Adrenal gland (tissue), 5 donors: ENCODE measurements around the gene ANKRD36.
"Not testable (repeated sequence)": the region's sequence is repeated elsewhere in the genome, so short reads cannot be mapped to it uniquely, and the experiment has no call there.

ENCODE experiments used
- CTCF ChIP-seq, 6 experiments: fragments of 450-650 bp in 4 of 6; fragments of 200-600 bp in 2 of 6; sonication (generic) in 1 of 6; IDR thresholded peaks; 1 replicate in 5 of 6; 2 replicates in 1 of 6; pipeline versions ENCODE4 v1.5.1 to v1.8.0; 2016 to 2021; ENCODE audit warnings: antibody characterized with exemption in 6 of 6, mild to moderate bottlenecking in 2 of 6, moderate library complexity in 1 of 6
- POLR2A ChIP-seq, 2 donors: fragments of 450-650 bp; IDR thresholded peaks; one replicate each; pipeline ENCODE4 v1.6.1; 2017; ENCODE audit warnings: antibody characterized with exemption in 2 of 2, mild to moderate bottlenecking in 2 of 2, moderate library complexity in 1 of 2
- donor health status: DM: no; HTN: no; CAD: no.

- not testable (repeated sequence) for TF ChIP-seq CTCF, POLR2A (IDR thresholded peaks at IDR 0.05)
These were observed 30.7 kb upstream of the ANKRD36 start for GRCh38 chr2:97082206-97082605.
